Measurements from ENCODE around the gene GPR149. TPM values are rescaled to one million over a fixed set of nuclear protein-coding genes. Genes with fewer than 3 reads are reported as not detected.

The GPR149 gene
- total and polyA plus RNA-seq, 2 donors from 2014 or later = not detected

- H3K27ac ChIP-seq (ENCODE audit: low read depth in 2 of 2, low read length in 2 of 2) = no peak overlapping the region
- H3K36me3 ChIP-seq (ENCODE audit: control insufficient read depth in 2 of 3, insufficient read depth in 3 of 3, low read length in 3 of 3) = peaks cover 13 to 57% (median 24%) of the 10 kb centered on the region in 3 donors
- intact Hi-C loops (cut with DNase I) = no loop called here
- H3K9me3 ChIP-seq (ENCODE audit: control insufficient read depth in 2 of 3, insufficient read depth in 1 of 3, low read length in 3 of 3) = no peaks in the 10 kb centered on the region
- TF ChIP-seq, protein P1, sequence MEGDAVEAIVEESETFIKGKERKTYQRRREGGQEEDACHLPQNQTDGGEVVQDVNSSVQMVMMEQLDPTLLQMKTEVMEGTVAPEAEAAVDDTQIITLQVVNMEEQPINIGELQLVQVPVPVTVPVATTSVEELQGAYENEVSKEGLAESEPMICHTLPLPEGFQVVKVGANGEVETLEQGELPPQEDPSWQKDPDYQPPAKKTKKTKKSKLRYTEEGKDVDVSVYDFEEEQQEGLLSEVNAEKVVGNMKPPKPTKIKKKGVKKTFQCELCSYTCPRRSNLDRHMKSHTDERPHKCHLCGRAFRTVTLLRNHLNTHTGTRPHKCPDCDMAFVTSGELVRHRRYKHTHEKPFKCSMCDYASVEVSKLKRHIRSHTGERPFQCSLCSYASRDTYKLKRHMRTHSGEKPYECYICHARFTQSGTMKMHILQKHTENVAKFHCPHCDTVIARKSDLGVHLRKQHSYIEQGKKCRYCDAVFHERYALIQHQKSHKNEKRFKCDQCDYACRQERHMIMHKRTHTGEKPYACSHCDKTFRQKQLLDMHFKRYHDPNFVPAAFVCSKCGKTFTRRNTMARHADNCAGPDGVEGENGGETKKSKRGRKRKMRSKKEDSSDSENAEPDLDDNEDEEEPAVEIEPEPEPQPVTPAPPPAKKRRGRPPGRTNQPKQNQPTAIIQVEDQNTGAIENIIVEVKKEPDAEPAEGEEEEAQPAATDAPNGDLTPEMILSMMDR (IDR thresholded peaks at IDR 0.05; ENCODE audit: borderline replicate concordance, extremely low read depth, insufficient read depth) = no peak
- no peak overlapping the region for H3K4me3 ChIP-seq (ENCODE audit: low read length in 3 of 3)
- no peaks in the 10 kb centered on the region for H3K27me3 ChIP-seq (ENCODE audit: control insufficient read depth, insufficient read depth, low read length)
- DNase-seq (no peak), FAIRE-seq (no peak)
- H3K9ac ChIP-seq (ENCODE audit: low read length in 3 of 3) = no peak overlapping the region
- peaks cover 0 to 5% (median 0%) of the 10 kb centered on the region in 3 donors for H3K4me1 ChIP-seq (ENCODE audit: control insufficient read depth in 2 of 3, insufficient read depth in 2 of 3, low read depth in 1 of 3, low read length in 3 of 3)
These were observed 125.7 kb downstream of the GPR149 start for GRCh38 chr3:154304116-154304786.

GRCh38 chr3:154301561-154301960 lies 128.4 kb downstream of the GPR149 start:
- no peak for FAIRE-seq
- intact Hi-C loops (cut with DNase I) = no loop called here

DNA sequence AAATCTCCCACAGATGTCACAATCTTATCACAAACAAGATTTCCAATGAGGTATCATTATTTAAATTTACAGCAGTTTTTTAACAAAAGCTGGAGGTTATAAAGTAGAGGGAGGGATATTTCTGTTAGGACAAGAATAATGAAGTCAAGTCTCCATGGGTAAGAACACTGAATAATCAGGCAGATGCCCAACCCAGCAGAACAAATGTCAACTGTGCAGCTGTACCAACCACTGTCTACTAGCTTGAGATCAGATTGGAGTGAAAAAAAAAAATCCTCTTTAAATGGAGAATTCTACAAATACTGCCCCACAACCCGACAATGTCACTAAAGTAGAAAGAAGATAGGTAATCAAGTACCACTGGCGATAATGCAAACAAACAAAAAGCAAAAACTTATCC lies 136.0 kb downstream of the GPR149 start:
- Histone ChIP-seq H3K4me3 (ENCODE audit: low read length in 3 of 3) (no peak overlapping the region), H3K9ac (ENCODE audit: low read length in 3 of 3) (no peak overlapping the region), H3K27ac (ENCODE audit: low read depth in 2 of 2, low read length in 2 of 2) (no peak overlapping the region), H3K27me3 (ENCODE audit: control insufficient read depth, insufficient read depth, low read length) (no peaks in the 10 kb centered on the region), H3K4me1 (ENCODE audit: control insufficient read depth in 2 of 3, insufficient read depth in 2 of 3, low read depth in 1 of 3, low read length in 3 of 3) (no peaks in the 10 kb centered on the region), H3K9me3 (ENCODE audit: control insufficient read depth in 2 of 3, insufficient read depth in 1 of 3, low read length in 3 of 3) (no peaks in the 10 kb centered on the region), H3K36me3 (ENCODE audit: control insufficient read depth in 2 of 3, insufficient read depth in 3 of 3, low read length in 3 of 3) (peaks cover 5 to 23% (median 23%) of the 10 kb centered on the region in 3 donors)
- FAIRE-seq = no peak
- intact Hi-C loops (cut with DNase I) = no loop called here
- TF ChIP-seq, protein P1 (IDR thresholded peaks at IDR 0.05; ENCODE audit: borderline replicate concordance, extremely low read depth, insufficient read depth) = no peak
- DNase-seq = no peak

More at GRCh38 chr3:154301561-154301960, 128.4 kb downstream of the GPR149 start:
- Histone ChIP-seq H3K27ac (ENCODE audit: low read depth in 2 of 2, low read length in 2 of 2) (no peak overlapping the region), H3K9ac (ENCODE audit: low read length in 3 of 3) (no peak overlapping the region), H3K4me3 (ENCODE audit: low read length in 3 of 3) (no peak overlapping the region), H3K9me3 (ENCODE audit: control insufficient read depth in 2 of 3, insufficient read depth in 1 of 3, low read length in 3 of 3) (no peaks in the 10 kb centered on the region), H3K4me1 (ENCODE audit: control insufficient read depth in 2 of 3, insufficient read depth in 2 of 3, low read depth in 1 of 3, low read length in 3 of 3) (no peaks in the 10 kb centered on the region), H3K36me3 (ENCODE audit: control insufficient read depth in 2 of 3, insufficient read depth in 3 of 3, low read length in 3 of 3) (peaks cover 12 to 46% (median 29%) of the 10 kb centered on the region in 3 donors), H3K27me3 (ENCODE audit: control insufficient read depth, insufficient read depth, low read length) (no peaks in the 10 kb centered on the region)
- TF ChIP-seq, protein P1 (IDR thresholded peaks at IDR 0.05; ENCODE audit: borderline replicate concordance, extremely low read depth, insufficient read depth) = no peak
- no peak for DNase-seq
